DND-41 (cell line): ENCODE data around the gene H3-3A.

Experiments used
- ATAC-seq: fragments of 200-7000 bp; cut with Tn5 transposase; 3 replicates; pipeline ENCODE4 v1.9.1; 2021; ENCODE audit warnings: low read depth; ENCODE audit not compliant: insufficient read depth
- DNase-seq: peaks from one replicate; pipeline ENCODE4 v3.0.0-alpha.2; 2020
- H2AFZ ChIP-seq: 2 replicates; pipeline ENCODE4 v1.6.0; 2012; ENCODE audit warnings: low read depth, low read length
- H3K27ac ChIP-seq: 2 replicates; pipeline ENCODE4 v1.5.1; 2012; ENCODE audit warnings: low read length, inconsistent platforms
- H3K27me3 ChIP-seq: fragments of 200-600 bp; sonication (generic); 2 replicates; pipeline ENCODE4 v1.6.0; 2012; ENCODE audit warnings: low read length, mild to moderate bottlenecking, inconsistent platforms; ENCODE audit not compliant: insufficient read depth, poor library complexity
- H3K36me3 ChIP-seq: 2 replicates; pipeline ENCODE4 v1.5.1; 2012; ENCODE audit warnings: low read length, inconsistent platforms; ENCODE audit not compliant: insufficient read depth
- H3K4me1 ChIP-seq: 2 replicates; pipeline ENCODE4 v1.5.1; 2012; ENCODE audit warnings: mild to moderate bottlenecking, low read length; ENCODE audit not compliant: insufficient read depth
- H3K4me2 ChIP-seq: 2 replicates; pipeline ENCODE4 v1.6.0; 2012; ENCODE audit warnings: mild to moderate bottlenecking, moderate library complexity, low read length, inconsistent platforms; ENCODE audit not compliant: insufficient read depth
- H3K4me3 ChIP-seq, 2 experiments: fragments of 200-600 bp in 1 of 2; shearing (Covaris generic) in 1 of 2; 2 replicates each; pipeline ENCODE4 v1.5.1; 2012 to 2016; ENCODE audit warnings: inconsistent platforms in 2 of 2, low read length in 2 of 2, mild to moderate bottlenecking in 2 of 2, low read depth in 1 of 2, moderate library complexity in 1 of 2
- H3K79me2 ChIP-seq: 2 replicates; pipeline ENCODE4 v1.6.0; 2012; ENCODE audit warnings: low read length, inconsistent platforms; ENCODE audit not compliant: insufficient read depth
- H3K9ac ChIP-seq: 2 replicates; pipeline ENCODE4 v1.6.0; 2012; ENCODE audit warnings: low read depth, mild to moderate bottlenecking, inconsistent platforms, low read length, moderate library complexity
- H3K9me3 ChIP-seq: 2 replicates; pipeline ENCODE4 v1.5.1; 2012; ENCODE audit warnings: low read length, moderate library complexity, mild to moderate bottlenecking, inconsistent platforms; ENCODE audit not compliant: insufficient read depth, severe bottlenecking
- H4K20me1 ChIP-seq: 2 replicates; pipeline ENCODE4 v1.6.0; 2012; ENCODE audit warnings: low read length; ENCODE audit not compliant: insufficient read depth
- EZH2 ChIP-seq: IDR thresholded peaks from 3 replicates; pipeline ENCODE4 v1.6.1; 2012; ENCODE audit warnings: borderline replicate concordance, low read depth, mild to moderate bottlenecking, moderate library complexity, low read length, inconsistent platforms; ENCODE audit not compliant: severe bottlenecking
- TF ChIP-seq, protein P1 (sequence below): IDR thresholded peaks from 2 replicates; pipeline ENCODE4 v1.5.1; 2012; ENCODE audit warnings: borderline replicate concordance, low read length, moderate library complexity, mild to moderate bottlenecking; ENCODE audit not compliant: poor library complexity, severe bottlenecking; ENCODE audit errors: extremely low read depth

H3-3A gene

DNA sequence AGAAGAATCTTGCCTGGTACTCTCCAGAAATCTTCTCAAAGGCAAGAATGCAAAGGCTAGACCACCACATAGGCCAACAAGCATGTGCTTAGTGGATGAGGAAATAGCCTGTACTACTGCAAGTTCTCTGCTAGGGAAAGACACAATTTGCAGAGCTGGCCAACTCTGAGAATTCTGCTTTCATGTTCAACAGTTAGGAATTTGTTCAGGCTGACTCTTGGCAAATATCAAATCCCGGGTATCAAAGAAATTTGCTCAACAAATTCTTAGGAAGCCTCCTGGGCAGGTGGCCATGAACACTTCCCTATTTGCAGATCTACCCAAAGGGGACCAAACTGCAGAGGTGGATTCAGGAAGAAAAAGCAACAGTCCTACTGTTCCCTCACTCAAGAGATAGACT lies 15.0 kb upstream of the H3-3A start:
- no peak for DNase-seq
- TF ChIP-seq, protein P1, sequence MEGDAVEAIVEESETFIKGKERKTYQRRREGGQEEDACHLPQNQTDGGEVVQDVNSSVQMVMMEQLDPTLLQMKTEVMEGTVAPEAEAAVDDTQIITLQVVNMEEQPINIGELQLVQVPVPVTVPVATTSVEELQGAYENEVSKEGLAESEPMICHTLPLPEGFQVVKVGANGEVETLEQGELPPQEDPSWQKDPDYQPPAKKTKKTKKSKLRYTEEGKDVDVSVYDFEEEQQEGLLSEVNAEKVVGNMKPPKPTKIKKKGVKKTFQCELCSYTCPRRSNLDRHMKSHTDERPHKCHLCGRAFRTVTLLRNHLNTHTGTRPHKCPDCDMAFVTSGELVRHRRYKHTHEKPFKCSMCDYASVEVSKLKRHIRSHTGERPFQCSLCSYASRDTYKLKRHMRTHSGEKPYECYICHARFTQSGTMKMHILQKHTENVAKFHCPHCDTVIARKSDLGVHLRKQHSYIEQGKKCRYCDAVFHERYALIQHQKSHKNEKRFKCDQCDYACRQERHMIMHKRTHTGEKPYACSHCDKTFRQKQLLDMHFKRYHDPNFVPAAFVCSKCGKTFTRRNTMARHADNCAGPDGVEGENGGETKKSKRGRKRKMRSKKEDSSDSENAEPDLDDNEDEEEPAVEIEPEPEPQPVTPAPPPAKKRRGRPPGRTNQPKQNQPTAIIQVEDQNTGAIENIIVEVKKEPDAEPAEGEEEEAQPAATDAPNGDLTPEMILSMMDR = no peak
- TF ChIP-seq EZH2 = no peak

DNA sequence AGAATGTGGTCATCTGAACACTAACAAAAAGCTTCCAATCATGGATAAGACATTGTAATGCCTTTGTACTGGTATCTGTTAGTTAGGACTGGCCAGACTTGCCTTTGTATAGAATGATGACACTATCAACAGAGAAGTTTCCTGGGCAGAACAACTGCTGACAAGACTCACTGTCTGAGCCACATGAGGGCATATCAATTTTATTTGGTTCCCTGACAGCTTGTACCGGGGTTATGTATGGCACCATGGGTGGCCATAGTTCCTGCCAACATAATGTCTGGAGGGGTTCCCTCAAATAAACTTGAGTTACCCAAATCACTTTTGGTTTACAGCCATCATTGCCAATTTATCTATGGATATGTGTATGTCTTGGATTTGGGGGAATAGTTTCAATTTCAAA lies 13.6 kb upstream of the H3-3A start:
- no peak overlapping the region for H3K4me3 ChIP-seq
- H3K4me2 ChIP-seq = no peak overlapping the region
- H3K4me1 ChIP-seq = no peaks in the 10 kb centered on the region
- ATAC-seq = no peak
- no peaks in the 10 kb centered on the region for H3K27me3 ChIP-seq
- H3K79me2 ChIP-seq = no peaks in the 10 kb centered on the region
- H3K27ac ChIP-seq = no peak overlapping the region
- H3K36me3 ChIP-seq = no peaks in the 10 kb centered on the region
- no peak overlapping the region for H2AFZ ChIP-seq
- H3K9me3 ChIP-seq = no peaks in the 10 kb centered on the region
- no peak for DNase-seq
- no peak overlapping the region for H3K9ac ChIP-seq
- TF ChIP-seq, protein P1 = no peak
- no peak for TF ChIP-seq EZH2
- H4K20me1 ChIP-seq = no peaks in the 10 kb centered on the region

More for the DNA sequence above, 15.0 kb upstream of the H3-3A start:
- H3K9me3 ChIP-seq = no peaks in the 10 kb centered on the region
- H4K20me1 ChIP-seq = no peaks in the 10 kb centered on the region
- H2AFZ ChIP-seq = no peak overlapping the region
- H3K27ac ChIP-seq = no peak overlapping the region
- no peaks in the 10 kb centered on the region for H3K27me3 ChIP-seq
- ATAC-seq = no peak
- H3K4me2 ChIP-seq = no peak overlapping the region
- no peaks in the 10 kb centered on the region for H3K36me3 ChIP-seq
- no peak overlapping the region for H3K4me3 ChIP-seq
- no peak overlapping the region for H3K9ac ChIP-seq
- no peaks in the 10 kb centered on the region for H3K4me1 ChIP-seq
- no peaks in the 10 kb centered on the region for H3K79me2 ChIP-seq

DNA sequence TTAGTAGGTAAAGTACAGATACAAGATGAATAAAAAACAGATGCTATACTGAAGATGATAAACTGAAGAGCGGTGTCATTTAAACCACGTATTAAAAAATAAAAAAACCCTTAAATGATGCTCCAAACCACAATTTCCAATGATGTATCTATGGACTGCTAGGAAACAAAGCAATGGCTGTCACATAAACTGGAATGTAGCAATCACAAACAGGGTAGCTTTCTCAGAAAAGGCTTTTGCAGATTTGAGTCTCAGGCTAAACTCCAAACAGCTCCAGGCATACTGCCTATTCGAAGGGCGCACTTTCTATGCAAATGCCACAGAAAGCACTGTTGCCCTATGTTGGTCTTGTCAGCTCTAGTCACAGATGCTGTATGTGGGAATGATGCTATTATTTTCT lies 12.4 kb upstream of the H3-3A start:
- H4K20me1 ChIP-seq = no peaks in the 10 kb centered on the region
- no peak overlapping the region for H3K4me3 ChIP-seq
- H3K4me2 ChIP-seq = no peak overlapping the region
- H3K27me3 ChIP-seq = no peaks in the 10 kb centered on the region
- ATAC-seq (no peak), DNase-seq (no peak)
- H2AFZ ChIP-seq = no peak overlapping the region
- TF ChIP-seq EZH2 = no peak
- TF ChIP-seq, protein P1 = no peak
- H3K27ac ChIP-seq = no peak overlapping the region
- H3K9me3 ChIP-seq = no peaks in the 10 kb centered on the region
- H3K79me2 ChIP-seq = no peaks in the 10 kb centered on the region
- H3K36me3 ChIP-seq = no peaks in the 10 kb centered on the region; the same call in 1 of the 2 replicates
- no peak overlapping the region for H3K9ac ChIP-seq
- no peaks in the 10 kb centered on the region for H3K4me1 ChIP-seq

DNA sequence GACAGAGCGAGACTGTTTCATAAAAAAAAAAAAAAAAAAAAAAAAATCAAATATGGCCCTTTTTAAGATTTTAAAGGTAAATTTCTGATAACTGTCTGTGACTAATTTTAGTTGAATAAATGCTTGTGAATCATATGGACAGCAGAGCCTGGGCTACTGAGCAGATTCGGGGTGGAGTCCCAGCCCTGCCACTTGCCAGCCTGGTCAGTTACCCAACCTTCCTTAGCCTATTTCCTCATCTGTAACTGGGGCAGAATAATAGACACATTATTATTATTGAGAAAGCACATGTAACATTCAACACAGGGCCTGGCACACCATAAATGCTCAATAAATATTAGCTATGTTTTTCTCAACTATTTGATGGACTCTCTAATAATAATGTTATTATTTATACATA lies 11.2 kb upstream of the H3-3A start:
- H3K27ac ChIP-seq = no peak overlapping the region
- H3K79me2 ChIP-seq = no peaks in the 10 kb centered on the region
- ATAC-seq (no peak), DNase-seq (no peak)
- no peaks in the 10 kb centered on the region; the same call in 1 of the 2 replicates for H3K36me3 ChIP-seq
- H3K4me3 ChIP-seq = no peak overlapping the region
- H3K27me3 ChIP-seq = no peaks in the 10 kb centered on the region
- no peaks in the 10 kb centered on the region for H4K20me1 ChIP-seq
- no peak overlapping the region for H3K9ac ChIP-seq
- TF ChIP-seq, protein P1 = no peak
- TF ChIP-seq EZH2 = no peak
- no peak overlapping the region for H2AFZ ChIP-seq
- no peaks in the 10 kb centered on the region for H3K9me3 ChIP-seq
- no peak overlapping the region for H3K4me2 ChIP-seq
- no peaks in the 10 kb centered on the region for H3K4me1 ChIP-seq
